ENCODE data around the gene USB1.
A peak's percentile ranks its signal among the peaks of the same experiment; 100 is the strongest.

The USB1 gene

DNA sequence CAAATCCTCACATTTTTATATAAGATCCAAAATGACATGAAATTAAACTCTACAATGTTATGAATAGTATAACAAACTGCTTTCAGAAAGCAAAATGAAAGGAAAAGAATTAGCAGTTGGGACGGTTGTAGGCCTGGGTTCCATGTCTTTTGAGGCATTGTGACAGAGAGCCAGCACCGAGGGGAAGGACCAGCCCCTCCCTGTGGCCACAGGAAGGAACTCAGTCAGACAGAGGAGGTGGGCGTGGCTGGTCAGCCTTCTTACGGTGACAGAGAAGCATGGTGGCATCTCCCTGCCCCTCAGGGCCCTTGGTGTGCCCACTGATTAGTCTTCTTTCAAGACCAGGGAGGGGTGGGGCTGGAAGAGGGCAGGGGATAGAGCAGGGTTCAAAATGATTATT, 6.4 kb upstream of the USB1 start:
- DNase-seq (ENCODE audit: extremely low read depth, low read depth) = no peak
- TF ChIP-seq, protein P1, sequence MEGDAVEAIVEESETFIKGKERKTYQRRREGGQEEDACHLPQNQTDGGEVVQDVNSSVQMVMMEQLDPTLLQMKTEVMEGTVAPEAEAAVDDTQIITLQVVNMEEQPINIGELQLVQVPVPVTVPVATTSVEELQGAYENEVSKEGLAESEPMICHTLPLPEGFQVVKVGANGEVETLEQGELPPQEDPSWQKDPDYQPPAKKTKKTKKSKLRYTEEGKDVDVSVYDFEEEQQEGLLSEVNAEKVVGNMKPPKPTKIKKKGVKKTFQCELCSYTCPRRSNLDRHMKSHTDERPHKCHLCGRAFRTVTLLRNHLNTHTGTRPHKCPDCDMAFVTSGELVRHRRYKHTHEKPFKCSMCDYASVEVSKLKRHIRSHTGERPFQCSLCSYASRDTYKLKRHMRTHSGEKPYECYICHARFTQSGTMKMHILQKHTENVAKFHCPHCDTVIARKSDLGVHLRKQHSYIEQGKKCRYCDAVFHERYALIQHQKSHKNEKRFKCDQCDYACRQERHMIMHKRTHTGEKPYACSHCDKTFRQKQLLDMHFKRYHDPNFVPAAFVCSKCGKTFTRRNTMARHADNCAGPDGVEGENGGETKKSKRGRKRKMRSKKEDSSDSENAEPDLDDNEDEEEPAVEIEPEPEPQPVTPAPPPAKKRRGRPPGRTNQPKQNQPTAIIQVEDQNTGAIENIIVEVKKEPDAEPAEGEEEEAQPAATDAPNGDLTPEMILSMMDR (IDR thresholded peaks at IDR 0.05; ENCODE audit: low read depth, low read length) = peak; percentile 34

DNA sequence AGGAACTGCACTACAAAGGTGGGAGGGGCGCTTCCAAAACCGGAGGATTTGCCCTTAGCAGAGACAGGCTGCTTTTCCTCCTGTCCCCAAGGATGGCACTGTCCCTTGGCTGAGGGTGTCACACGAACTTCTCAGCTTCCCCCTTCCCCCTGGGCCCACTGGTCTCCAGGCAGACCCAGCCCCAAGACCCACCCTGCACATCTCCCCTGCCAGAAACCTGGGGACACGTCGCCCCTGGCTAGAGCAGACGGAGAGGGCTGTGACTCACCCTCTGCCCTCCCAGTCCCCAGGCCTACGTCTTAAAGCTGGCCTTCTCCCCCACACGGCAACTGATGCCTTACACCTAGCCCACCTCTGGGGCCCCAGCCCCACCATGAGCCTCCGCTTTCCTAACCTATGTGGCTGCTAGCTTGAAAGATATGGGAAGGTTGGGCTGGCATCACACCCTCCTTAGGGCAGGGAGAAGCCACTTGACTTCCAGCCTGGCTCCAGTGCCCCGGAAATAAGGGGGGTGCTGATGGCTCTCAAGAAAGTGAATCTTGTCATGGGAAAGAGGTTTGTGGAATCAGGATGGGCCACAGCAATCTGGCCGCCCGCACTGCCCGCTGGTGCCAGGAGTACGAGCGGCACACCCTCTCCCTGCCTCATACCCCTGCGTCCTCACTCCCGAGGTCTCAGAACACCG, 5.3 kb upstream of the USB1 start:
- TF ChIP-seq, protein P1 (IDR thresholded peaks at IDR 0.05; ENCODE audit: low read depth, low read length) = no peak

DNA sequence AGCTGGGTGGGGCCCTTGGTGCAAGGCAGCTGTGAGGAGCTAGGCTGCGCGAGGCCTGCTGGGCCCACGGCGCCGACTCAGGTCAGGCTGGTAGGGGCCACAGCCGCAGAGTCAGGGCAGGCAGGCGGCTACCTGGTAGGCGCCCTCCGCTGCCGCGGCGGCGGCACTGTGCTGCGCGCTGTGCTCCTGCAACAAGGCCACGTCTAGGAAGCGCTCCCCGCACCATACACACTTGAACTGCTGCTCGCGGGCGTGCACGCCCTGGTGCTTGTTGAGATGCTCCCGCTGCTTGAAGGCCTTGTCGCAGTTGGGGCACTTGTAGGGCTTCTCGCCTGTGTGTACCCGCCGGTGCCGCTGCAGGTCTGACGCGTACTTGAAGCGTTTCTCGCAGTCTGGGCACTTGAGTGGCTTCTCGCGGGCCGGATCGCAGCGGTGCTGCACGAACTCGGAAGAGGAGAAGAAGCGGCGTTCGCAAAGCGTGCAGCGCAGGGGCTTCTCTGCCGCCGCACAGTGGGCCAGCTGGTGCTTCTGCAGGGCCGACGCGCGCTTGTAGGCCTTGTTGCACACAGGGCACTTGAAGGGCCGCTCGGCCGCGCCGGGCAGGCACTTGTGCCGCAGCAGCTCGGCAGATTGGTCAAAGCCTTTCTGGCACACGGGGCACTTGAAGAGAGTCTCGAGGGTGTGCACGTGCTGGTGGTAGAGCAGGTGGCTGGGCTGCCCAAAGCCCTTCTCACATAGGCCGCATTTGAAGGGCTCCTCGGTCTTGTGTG, 4.6 kb upstream of the USB1 start:
- TF ChIP-seq, protein P1 (IDR thresholded peaks at IDR 0.05; ENCODE audit: low read depth, low read length) = no peak
- DNase-seq (ENCODE audit: extremely low read depth, low read depth) = no peak

More for the DNA sequence above, 5.3 kb upstream of the USB1 start:
- no peak for DNase-seq (ENCODE audit: extremely low read depth, low read depth)

DNA sequence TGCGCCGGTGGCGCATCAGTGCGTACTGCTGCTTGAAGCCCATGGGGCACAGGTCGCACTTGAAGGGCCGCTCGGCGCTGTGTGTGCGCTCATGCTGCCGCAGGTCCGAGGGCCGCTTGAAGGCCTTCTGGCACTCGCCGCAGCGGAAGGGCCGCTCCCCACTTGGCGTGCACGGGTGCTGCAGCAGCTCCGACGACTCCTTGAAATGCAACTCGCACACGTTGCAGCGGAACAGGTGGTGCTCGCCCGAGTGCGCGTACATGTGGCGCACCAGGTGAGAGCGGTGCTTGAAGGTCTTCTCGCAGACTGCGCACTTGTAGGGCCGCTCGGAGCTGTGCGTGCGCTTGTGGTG, 4.1 kb upstream of the USB1 start:
- TF ChIP-seq, protein P1 (IDR thresholded peaks at IDR 0.05; ENCODE audit: low read depth, low read length) = no peak

DNA sequence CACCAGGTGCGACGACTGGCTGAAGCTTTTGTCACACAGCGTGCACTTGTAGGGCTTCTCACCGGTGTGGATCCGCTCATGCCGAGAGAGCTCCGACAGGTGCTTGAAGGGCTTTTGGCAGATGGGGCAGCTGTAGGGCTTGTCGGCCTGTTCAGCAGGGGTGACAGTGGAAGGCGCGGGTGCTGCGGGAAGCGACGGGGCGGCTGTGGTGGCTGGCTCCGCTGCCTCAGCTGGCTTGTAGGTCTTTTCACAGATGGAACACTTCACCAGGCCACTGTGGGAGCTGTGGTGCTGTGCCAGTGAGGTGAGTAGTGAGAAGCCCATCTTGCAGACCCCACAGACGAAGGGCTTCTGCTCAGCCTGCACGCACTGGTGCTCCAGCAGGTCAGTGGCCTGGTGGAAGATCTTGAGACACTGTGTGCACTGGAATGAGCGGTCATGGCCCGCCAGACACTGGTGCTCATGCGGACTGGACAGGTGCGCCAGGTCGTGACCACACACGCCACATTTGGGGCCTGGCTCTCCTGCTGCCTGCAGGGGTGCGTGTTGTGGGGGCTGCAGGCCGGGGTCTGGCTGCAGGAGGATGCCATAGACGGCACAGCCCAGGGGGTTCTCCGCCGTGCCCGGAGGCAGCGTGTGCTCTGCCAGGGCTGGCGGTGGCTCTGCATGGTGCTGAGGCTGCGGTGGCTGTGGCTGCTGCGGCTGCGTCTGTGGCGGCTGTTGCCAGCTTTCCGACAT, 3.5 kb upstream of the USB1 start:
- no peak for DNase-seq (ENCODE audit: extremely low read depth, low read depth)
- TF ChIP-seq, protein P1 (IDR thresholded peaks at IDR 0.05; ENCODE audit: low read depth, low read length) = no peak

More for the DNA sequence above, 4.1 kb upstream of the USB1 start:
- no peak for DNase-seq (ENCODE audit: extremely low read depth, low read depth)

DNA sequence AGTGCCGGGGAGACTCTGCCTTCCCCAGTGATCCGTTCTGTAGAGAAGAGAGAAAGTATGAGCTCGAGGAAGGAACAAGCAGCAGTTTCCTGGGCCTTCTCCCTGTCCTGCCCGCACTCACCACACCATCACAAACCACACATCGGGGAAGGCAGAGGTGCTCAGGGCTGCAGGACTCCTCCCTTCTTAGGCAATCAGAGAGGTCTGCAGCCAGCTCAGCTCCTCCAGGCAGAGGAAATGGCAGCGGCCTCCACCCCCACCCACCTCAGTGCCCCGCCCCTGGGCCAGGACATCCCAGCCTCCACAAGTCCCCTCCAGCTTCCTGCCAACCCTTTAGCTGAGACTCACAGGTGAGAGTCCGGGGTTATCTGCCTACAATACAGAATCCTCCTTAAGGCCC, 2.7 kb upstream of the USB1 start:
- no peak for DNase-seq (ENCODE audit: extremely low read depth, low read depth)
- TF ChIP-seq, protein P1 (IDR thresholded peaks at IDR 0.05; ENCODE audit: low read depth, low read length) = no peak

DNA sequence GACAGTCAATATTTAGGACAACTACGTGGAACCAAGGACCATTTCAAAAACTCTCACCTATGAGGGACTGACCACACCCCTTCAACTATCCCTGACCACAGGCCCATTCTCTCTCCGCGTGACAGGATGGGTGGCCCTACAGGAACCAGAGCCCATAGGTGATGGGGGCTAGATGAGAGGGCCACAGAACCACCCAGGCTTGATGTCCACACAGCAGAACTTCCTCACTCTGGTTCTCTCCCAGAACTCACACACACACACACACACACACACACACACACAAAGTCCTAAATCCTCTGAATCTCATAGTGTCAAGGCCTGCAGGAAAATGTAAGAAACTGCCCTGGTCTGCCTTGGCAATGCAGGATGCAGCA, 2.2 kb upstream of the USB1 start:
- DNase-seq (ENCODE audit: extremely low read depth, low read depth) = no peak
- TF ChIP-seq, protein P1 (IDR thresholded peaks at IDR 0.05; ENCODE audit: low read depth, low read length) = no peak
